A673 (cell line): Measurements from ENCODE around the gene ATP10A.

Source experiments
- CTCF ChIP-seq: fragments of 300-800, 200-600 bp; sonication (generic); conservative IDR thresholded peaks from 2 replicates; pipeline ENCODE4 v1.5.1; 2017; ENCODE audit warnings: low read depth, mild to moderate bottlenecking, antibody characterized with exemption, low read length, moderate library complexity, mixed read lengths
- EZH2 ChIP-seq: fragments of 200-600 bp; sonication (generic); IDR thresholded peaks from 2 replicates; pipeline ENCODE4 v1.6.1; 2017; ENCODE audit warnings: borderline replicate concordance, low read depth, mild to moderate bottlenecking, mixed read lengths, antibody characterized with exemption, low read length; ENCODE audit not compliant: poor library complexity, severe bottlenecking

- TF ChIP-seq CTCF (no peak), EZH2 (no peak)
Observed at GRCh38 chr15:25886498-25887140, 23.5 kb upstream of the ATP10A start.
